Fibroblast of villous mesenchyme (primary cell): ENCODE results near the gene FOXN3. TPM values are rescaled to one million over a fixed set of nuclear protein-coding genes. Genes with fewer than 3 reads are reported as not detected.

Source experiments
- DNase-seq: peaks from one replicate; pipeline ENCODE4 v3.0.0-alpha.2; 2010; ENCODE audit warnings: low read depth
- H3K4me3 ChIP-seq: 2 replicates; pipeline ENCODE4 v1.5.1; 2011; ENCODE audit warnings: low read depth, mild to moderate bottlenecking, low read length
- CTCF ChIP-seq: IDR thresholded peaks from 2 replicates; pipeline ENCODE4 v1.5.1; 2012; ENCODE audit warnings: low read depth, mild to moderate bottlenecking, low read length; ENCODE audit not compliant: insufficient read depth
- total RNA-seq: library from RNA; depleted of rRNA; stranded (reverse); fragments of >200 nt; gene quantifications from 2 replicates; pipeline ENCODE4 v1.2.3, GENCODE V29; 2012

Gene FOXN3
- total RNA-seq, 1 donor = 33.2 TPM

GRCh38 chr14:89342049-89342448 lies 75.0 kb downstream of the FOXN3 start:
- DNase-seq = no peak
- no peak for TF ChIP-seq CTCF
- no peak overlapping the region for H3K4me3 ChIP-seq

GRCh38 chr14:89340200-89341181 lies 76.5 kb downstream of the FOXN3 start:
- H3K4me3 ChIP-seq = no peak overlapping the region
- peak; percentile 95 for DNase-seq
- no peak for TF ChIP-seq CTCF

GRCh38 chr14:89339579-89339978 lies 77.5 kb downstream of the FOXN3 start:
- DNase-seq = no peak
- no peak overlapping the region for H3K4me3 ChIP-seq
- no peak for TF ChIP-seq CTCF

GRCh38 chr14:89339158-89339557 lies 77.9 kb downstream of the FOXN3 start:
- H3K4me3 ChIP-seq = no peak overlapping the region
- DNase-seq = no peak
- TF ChIP-seq CTCF = no peak

- DNase-seq = no peak
- TF ChIP-seq CTCF = no peak
- H3K4me3 ChIP-seq = no peak overlapping the region
These were observed 80.7 kb downstream of the FOXN3 start for GRCh38 chr14:89336338-89336737.

GRCh38 chr14:89332031-89332430 lies 85.0 kb downstream of the FOXN3 start:
- DNase-seq = no peak
- TF ChIP-seq CTCF = no peak
- no peak overlapping the region for H3K4me3 ChIP-seq
